Fibroblast of mammary gland (primary cell): ENCODE results near the gene TUBB2A.
"Not testable (repeated sequence)": the region's sequence is repeated elsewhere in the genome, so short reads cannot be mapped to it uniquely, and the experiment has no call there.

Source experiments
- DNase-seq: peaks from one replicate; pipeline ENCODE4 v3.0.0-alpha.2; 2010; ENCODE audit warnings: low read depth
- H3K4me3 ChIP-seq: 2 replicates; pipeline ENCODE4 v1.5.1; 2011; ENCODE audit warnings: low read depth, mild to moderate bottlenecking, low read length, moderate library complexity; ENCODE audit not compliant: control insufficient read depth
- TF ChIP-seq, protein P1 (sequence below): conservative IDR thresholded peaks from 2 replicates; pipeline ENCODE4 v1.5.1; 2011; ENCODE audit warnings: low read depth, low read length, inconsistent platforms; ENCODE audit not compliant: control insufficient read depth, insufficient read depth

TUBB2A gene

DNA sequence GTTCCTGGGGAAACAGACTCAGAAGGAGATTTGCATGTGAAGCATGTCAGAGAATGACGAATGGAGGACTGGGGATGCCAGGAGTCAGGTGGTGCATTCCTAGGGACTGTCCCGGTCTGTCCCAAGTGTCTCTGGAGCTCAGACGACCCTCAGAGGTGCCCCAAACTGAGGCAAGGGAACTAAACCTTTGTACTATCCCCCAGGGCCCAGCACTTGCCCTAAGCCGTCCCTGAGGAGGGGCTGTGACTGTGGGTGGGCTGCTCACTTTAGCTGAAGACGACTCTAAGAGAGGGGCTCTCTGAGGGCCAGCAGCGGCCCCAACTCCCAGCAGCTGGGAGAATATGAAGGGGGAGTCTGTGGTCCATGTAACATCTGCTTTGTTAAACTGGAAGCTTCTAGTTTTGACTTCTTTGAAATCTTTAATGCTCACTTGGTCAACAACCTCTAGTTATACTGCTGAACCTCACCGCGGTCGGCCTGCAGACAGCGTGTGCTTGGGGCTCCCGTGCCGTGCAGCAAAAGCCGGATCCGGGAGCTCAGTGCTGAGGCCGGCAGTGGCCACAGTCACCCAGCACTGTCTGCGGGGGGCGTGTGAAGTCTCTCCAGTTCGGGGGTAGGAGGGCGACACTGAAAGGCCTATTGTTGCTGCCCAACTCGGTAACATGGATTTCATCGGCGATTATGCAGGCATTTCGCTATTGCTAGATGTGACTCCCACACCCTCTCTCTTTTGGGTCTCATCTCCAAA lies 35.9 kb upstream of the TUBB2A start:
- DNase-seq, result no peak
- H3K4me3 ChIP-seq, result no peak overlapping the region
- TF ChIP-seq, protein P1, sequence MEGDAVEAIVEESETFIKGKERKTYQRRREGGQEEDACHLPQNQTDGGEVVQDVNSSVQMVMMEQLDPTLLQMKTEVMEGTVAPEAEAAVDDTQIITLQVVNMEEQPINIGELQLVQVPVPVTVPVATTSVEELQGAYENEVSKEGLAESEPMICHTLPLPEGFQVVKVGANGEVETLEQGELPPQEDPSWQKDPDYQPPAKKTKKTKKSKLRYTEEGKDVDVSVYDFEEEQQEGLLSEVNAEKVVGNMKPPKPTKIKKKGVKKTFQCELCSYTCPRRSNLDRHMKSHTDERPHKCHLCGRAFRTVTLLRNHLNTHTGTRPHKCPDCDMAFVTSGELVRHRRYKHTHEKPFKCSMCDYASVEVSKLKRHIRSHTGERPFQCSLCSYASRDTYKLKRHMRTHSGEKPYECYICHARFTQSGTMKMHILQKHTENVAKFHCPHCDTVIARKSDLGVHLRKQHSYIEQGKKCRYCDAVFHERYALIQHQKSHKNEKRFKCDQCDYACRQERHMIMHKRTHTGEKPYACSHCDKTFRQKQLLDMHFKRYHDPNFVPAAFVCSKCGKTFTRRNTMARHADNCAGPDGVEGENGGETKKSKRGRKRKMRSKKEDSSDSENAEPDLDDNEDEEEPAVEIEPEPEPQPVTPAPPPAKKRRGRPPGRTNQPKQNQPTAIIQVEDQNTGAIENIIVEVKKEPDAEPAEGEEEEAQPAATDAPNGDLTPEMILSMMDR, result no peak

DNA sequence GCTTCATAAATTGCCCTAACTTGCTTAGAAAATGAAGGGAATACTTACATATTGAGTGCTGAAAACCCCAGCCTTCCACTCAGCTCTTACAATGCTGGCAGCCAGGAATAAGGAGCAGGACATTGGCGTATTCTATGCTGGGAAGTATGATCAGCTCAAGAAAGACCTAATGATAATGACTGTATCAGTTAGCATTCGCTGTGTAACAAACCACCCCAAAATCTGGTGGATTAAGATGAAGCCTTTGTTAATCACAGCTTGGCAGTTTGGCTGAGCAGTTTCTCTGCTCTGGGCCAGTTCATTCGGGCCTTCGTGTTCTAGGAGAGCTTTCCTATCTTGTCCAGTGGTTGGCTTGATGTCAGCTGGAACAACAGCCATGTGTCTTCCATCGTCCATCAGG lies 33.4 kb upstream of the TUBB2A start:
- TF ChIP-seq, protein P1, result no peak
- no peak overlapping the region for H3K4me3 ChIP-seq
- DNase-seq, result no peak

- DNase-seq, result no peak
- TF ChIP-seq, protein P1, result no peak
- H3K4me3 ChIP-seq, result no peak overlapping the region
These were observed 32.7 kb upstream of the TUBB2A start for GRCh38 chr6:3190056-3190455.

DNA sequence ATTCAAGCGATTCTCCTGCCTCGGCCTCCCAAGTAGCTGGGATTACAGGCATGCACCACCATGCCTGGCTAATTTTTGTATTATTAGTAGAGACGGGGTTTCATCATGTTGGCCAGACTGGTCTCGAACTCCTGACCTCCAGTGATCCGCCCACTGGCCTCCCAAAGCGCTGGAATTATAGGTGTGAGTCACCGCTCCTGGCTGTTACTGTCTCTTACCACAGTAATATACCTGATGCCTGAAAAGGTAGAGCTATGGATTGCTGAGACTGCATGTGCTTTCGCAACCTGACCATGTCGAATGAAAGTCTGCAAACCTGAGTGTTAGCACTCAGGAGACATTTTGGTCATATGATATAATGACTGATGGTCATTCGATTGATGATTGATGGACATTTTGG lies 31.8 kb upstream of the TUBB2A start:
- H3K4me3 ChIP-seq, DNase-seq: not testable (repeated sequence)

GRCh38 chr6:3188262-3188661 lies 30.9 kb upstream of the TUBB2A start:
- no peak for DNase-seq
- no peak overlapping the region for H3K4me3 ChIP-seq
- TF ChIP-seq, protein P1, result no peak

DNA sequence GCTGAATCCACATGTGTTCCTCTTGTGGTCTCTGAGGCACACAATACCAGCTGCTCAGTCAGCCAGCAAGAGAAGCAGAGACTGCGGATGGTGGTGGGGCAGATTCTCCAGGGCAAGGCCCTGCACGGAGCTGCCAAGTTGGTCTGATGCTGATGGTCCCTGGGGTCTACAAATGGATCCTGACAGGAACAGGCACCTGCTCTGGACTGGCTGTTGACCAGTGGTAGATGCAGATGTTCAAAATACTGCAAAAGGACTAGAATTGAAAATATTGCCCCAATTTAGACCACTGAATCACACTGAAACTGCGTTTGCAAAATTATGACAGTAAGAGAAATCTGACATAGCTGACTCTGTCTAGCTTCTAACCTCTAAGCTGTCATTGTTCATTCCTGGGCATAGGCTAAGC lies 29.6 kb upstream of the TUBB2A start:
- TF ChIP-seq, protein P1, result no peak
- no peak for DNase-seq
- no peak overlapping the region for H3K4me3 ChIP-seq

DNA sequence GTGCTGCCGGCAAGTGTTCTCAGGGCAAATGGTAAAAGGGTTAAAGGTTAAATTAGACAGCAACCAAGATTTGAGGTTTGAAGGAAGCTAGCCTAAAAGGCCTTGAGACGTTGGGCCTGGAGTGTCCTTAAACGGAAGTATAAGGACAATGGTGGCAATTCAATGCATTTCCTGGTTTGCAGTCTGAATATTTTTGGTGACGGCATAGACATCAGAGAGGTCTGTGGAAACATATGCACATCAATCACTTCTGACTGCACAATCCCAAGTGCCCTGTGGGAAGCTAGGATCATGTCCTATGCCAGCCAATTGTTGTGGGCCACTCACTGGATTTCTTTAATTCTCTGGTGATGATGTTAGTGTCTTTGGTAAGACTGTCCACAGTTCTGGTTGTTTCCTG lies 25.7 kb upstream of the TUBB2A start:
- no peak overlapping the region for H3K4me3 ChIP-seq
- DNase-seq, result no peak
- TF ChIP-seq, protein P1, result no peak
